ENCODE measurements around the gene PLPP4. TPM values are rescaled to one million over a fixed set of nuclear protein-coding genes. Genes with fewer than 3 reads are reported as not detected.

The PLPP4 gene
- total RNA-seq, 1 experiment from 2014 or later: not detected

GRCh38 chr10:120614680-120615079, 157.7 kb downstream of the PLPP4 start:
- Histone ChIP-seq H3K9me2 (ENCODE audit: insufficient read depth) (no peaks in the 10 kb centered on the region), H3K9me3 (ENCODE audit: insufficient read depth, low read depth) (no peaks in the 10 kb centered on the region), H3F3A (ENCODE audit: insufficient read depth, low read depth) (no peaks in the 10 kb centered on the region), H3K27ac (no peak overlapping the region), H3K4me2 (no peak overlapping the region), H3K4me1 (replicated peaks; ENCODE audit: insufficient read depth) (no peaks in the 10 kb centered on the region), H3K4me3 (no peak overlapping the region), H4K20me1 (ENCODE audit: insufficient read depth) (no peaks in the 10 kb centered on the region), H2AFZ (no peak overlapping the region), H3K79me2 (ENCODE audit: low read depth) (no peaks in the 10 kb centered on the region), H3K36me3 (ENCODE audit: low read depth) (no peaks in the 10 kb centered on the region), H3K27me3 (ENCODE audit: insufficient read depth, low read depth) (no peaks in the 10 kb centered on the region)
- TF ChIP-seq EZH2 (IDR thresholded peaks at IDR 0.05; ENCODE audit: low read depth): no peak
- TF ChIP-seq CTCF (conservative IDR thresholded peaks at IDR 0.05): no peak
- no TSS peak for BruUV-seq (replicated peaks)
- ChIA-PET CTCF (no interaction called here), POLR2A (ENCODE audit: unreplicated experiment) (no interaction called here)
- no peak for DNase-seq
- intact Hi-C loops (cut with micrococcal nuclease; ENCODE audit: unreplicated experiment): no loop called here

- CTCF ChIA-PET: no interaction called here
Measured at GRCh38 chr10:120616311-120616911, 159.4 kb downstream of the PLPP4 start.

GRCh38 chr10:120628197-120628596, 171.2 kb downstream of the PLPP4 start:
- Histone ChIP-seq H3K36me3 (ENCODE audit: low read depth) (no peaks in the 10 kb centered on the region), H4K20me1 (ENCODE audit: insufficient read depth) (no peaks in the 10 kb centered on the region), H3F3A (ENCODE audit: insufficient read depth, low read depth) (no peaks in the 10 kb centered on the region), H3K4me2 (no peak overlapping the region), H3K27me3 (ENCODE audit: insufficient read depth, low read depth) (no peaks in the 10 kb centered on the region), H3K27ac (no peak overlapping the region), H3K4me1 (replicated peaks; ENCODE audit: insufficient read depth) (no peaks in the 10 kb centered on the region), H3K9me2 (ENCODE audit: insufficient read depth) (no peaks in the 10 kb centered on the region), H3K79me2 (ENCODE audit: low read depth) (no peaks in the 10 kb centered on the region), H3K9me3 (ENCODE audit: insufficient read depth, low read depth) (no peaks in the 10 kb centered on the region), H3K4me3 (no peak overlapping the region), H2AFZ (no peak overlapping the region)
- TF ChIP-seq CTCF (conservative IDR thresholded peaks at IDR 0.05): no peak
- no peak for TF ChIP-seq EZH2 (IDR thresholded peaks at IDR 0.05; ENCODE audit: low read depth)
- DNase-seq: no peak
- intact Hi-C loops (cut with micrococcal nuclease; ENCODE audit: unreplicated experiment): no loop called here
- ChIA-PET POLR2A (ENCODE audit: unreplicated experiment) (interaction anchor here (0.7 kb wide), 1 partner anchor 715 kb away, joined by 3 read pairs; no protein-coding TSS in a partner anchor), CTCF (no interaction called here)
- BruUV-seq (replicated peaks): no TSS peak

More at GRCh38 chr10:120616311-120616911, 159.4 kb downstream of the PLPP4 start:
- no peak overlapping the region for H2AFZ ChIP-seq
- H3K4me1 ChIP-seq (replicated peaks; ENCODE audit: insufficient read depth): no peaks in the 10 kb centered on the region
- no peaks in the 10 kb centered on the region for H3K79me2 ChIP-seq (ENCODE audit: low read depth)
- no peaks in the 10 kb centered on the region for H4K20me1 ChIP-seq (ENCODE audit: insufficient read depth)
- no peaks in the 10 kb centered on the region for H3K36me3 ChIP-seq (ENCODE audit: low read depth)
- H3K27me3 ChIP-seq (ENCODE audit: insufficient read depth, low read depth): no peaks in the 10 kb centered on the region
- BruUV-seq (replicated peaks): no TSS peak
- intact Hi-C loops (cut with micrococcal nuclease; ENCODE audit: unreplicated experiment): no loop called here
- no peaks in the 10 kb centered on the region for H3F3A ChIP-seq (ENCODE audit: insufficient read depth, low read depth)
- H3K4me3 ChIP-seq: no peak overlapping the region
- POLR2A ChIA-PET (ENCODE audit: unreplicated experiment): no interaction called here
- no peak overlapping the region for H3K27ac ChIP-seq
- H3K4me2 ChIP-seq: no peak overlapping the region
- DNase-seq: no peak
- no peak for TF ChIP-seq EZH2 (IDR thresholded peaks at IDR 0.05; ENCODE audit: low read depth)
- no peak for TF ChIP-seq CTCF (conservative IDR thresholded peaks at IDR 0.05)
- no peaks in the 10 kb centered on the region for H3K9me2 ChIP-seq (ENCODE audit: insufficient read depth)
- no peaks in the 10 kb centered on the region for H3K9me3 ChIP-seq (ENCODE audit: insufficient read depth, low read depth)

Measured in PC-9 (cell line).